Measurements from ENCODE around the gene TMEM150C. TPM values are rescaled to one million over a fixed set of nuclear protein-coding genes. Genes with fewer than 3 reads are reported as not detected.

TMEM150C gene
- total RNA-seq, 1 experiment from 2014 or later: 2.7 TPM

- H3K4me1 Mint-ChIP-seq: no peaks in the 10 kb centered on the region
- H3K4me3 Mint-ChIP-seq: no peak overlapping the region
- no peaks in the 10 kb centered on the region for H3K27me3 Mint-ChIP-seq (ENCODE audit: low read depth)
- ChIA-PET CTCF (interaction anchor here (0.7 kb wide), 2 partner anchors 62 to 276 kb away, joined by 3 read pairs; no protein-coding TSS in a partner anchor), POLR2A (no interaction called here)
- DNase-seq (ENCODE audit: low spot score) (no peak), ATAC-seq (no peak)
- TF ChIP-seq ATF3 (CRISPR knock-in tag; conservative IDR thresholded peaks at IDR 0.05) (no peak), ZMAT4 (CRISPR knock-in tag; IDR thresholded peaks at IDR 0.05) (no peak), ZNF671 (CRISPR knock-in tag; IDR thresholded peaks at IDR 0.05) (no peak), ZNF425 (CRISPR knock-in tag; conservative IDR thresholded peaks at IDR 0.05) (no peak), OVOL2 (CRISPR knock-in tag; IDR thresholded peaks at IDR 0.05; ENCODE audit: borderline replicate concordance) (no peak), PREB (CRISPR knock-in tag; IDR thresholded peaks at IDR 0.05; ENCODE audit: borderline replicate concordance) (no peak), TCF7 (CRISPR knock-in tag; IDR thresholded peaks at IDR 0.05; ENCODE audit: low read depth) (no peak), ZBTB43 (CRISPR knock-in tag; IDR thresholded peaks at IDR 0.05) (no peak), FOXP4 (CRISPR knock-in tag; IDR thresholded peaks at IDR 0.05) (no peak), ZNF512 (CRISPR knock-in tag; IDR thresholded peaks at IDR 0.05; ENCODE audit: borderline replicate concordance) (no peak), CREB1 (CRISPR knock-in tag; IDR thresholded peaks at IDR 0.05) (no peak), SMAD4 (CRISPR knock-in tag; IDR thresholded peaks at IDR 0.05) (no peak)
- H3K9me3 Mint-ChIP-seq: peaks cover 6% of the 10 kb centered on the region
- H3K36me3 Mint-ChIP-seq: peaks cover 36% of the 10 kb centered on the region
- H3K27ac Mint-ChIP-seq: peak overlapping the region; percentile 13; the same call in 1 of the 2 replicates
Observed at GRCh38 chr4:82463221-82463620, 98.6 kb downstream of the TMEM150C start.

GRCh38 chr4:82462415-82462831 lies 99.4 kb downstream of the TMEM150C start:
- ChIA-PET CTCF (interaction anchor here (0.5 to 2.1 kb wide), 56 partner anchors 9 to 795 kb away, joined by 3 to 49 read pairs (median 4); no protein-coding TSS in a partner anchor), POLR2A (no interaction called here)
- Mint-ChIP-seq H3K27ac (no peak overlapping the region), H3K4me1 (no peaks in the 10 kb centered on the region), H3K36me3 (peaks cover 35% of the 10 kb centered on the region), H3K27me3 (ENCODE audit: low read depth) (no peaks in the 10 kb centered on the region), H3K4me3 (no peak overlapping the region), H3K9me3 (no peaks in the 10 kb centered on the region)
- DNase-seq (ENCODE audit: low spot score) (peak; percentile 93), ATAC-seq (peak; percentile 96)
- TF ChIP-seq RORB (CRISPR knock-in tag; IDR thresholded peaks at IDR 0.05) (no peak), FOXK1 (CRISPR knock-in tag; IDR thresholded peaks at IDR 0.05) (no peak), SP1 (CRISPR knock-in tag; conservative IDR thresholded peaks at IDR 0.05) (0 out of 2 replicates have a peak, but pooled peaks have one; percentile 31), CTCF (IDR thresholded peaks at IDR 0.05) (peak; percentile 85), TEAD1 (CRISPR knock-in tag; IDR thresholded peaks at IDR 0.05) (no peak), CREM (CRISPR knock-in tag; IDR thresholded peaks at IDR 0.05) (no peak), MLX (CRISPR knock-in tag; IDR thresholded peaks at IDR 0.05) (no peak), ZBTB21 (CRISPR knock-in tag; IDR thresholded peaks at IDR 0.05; ENCODE audit: borderline replicate concordance) (no peak), MYBL2 (CRISPR knock-in tag; IDR thresholded peaks at IDR 0.05) (no peak), ESRRA (CRISPR knock-in tag; IDR thresholded peaks at IDR 0.05; ENCODE audit: borderline replicate concordance) (no peak)

All from WTC11 (cell line).